ENCODE measurements around the gene DOCK11. TPM values are rescaled to one million over a fixed set of nuclear protein-coding genes. Genes with fewer than 3 reads are reported as not detected.

The DOCK11 gene
- total and polyA plus RNA-seq, 2 of the 4 experiments (the other 2 are of a cell fraction), result 3.9 to 13.1 TPM

- CTCF ChIA-PET, result no interaction called here
- dilution Hi-C loops (cut with HindIII; ENCODE audit: low sequenced_read_pairs, unreplicated experiment), result no loop called here
- Histone ChIP-seq H2BK5ac (ENCODE audit: low read depth, low read length, poor library complexity, severe bottlenecking) (no peak overlapping the region), H3K9ac (ENCODE audit: low read depth, low read length) (no peak overlapping the region), H3K4me2 (ENCODE audit: low read depth, low read length) (no peak overlapping the region), H3K36me3 (ENCODE audit: control insufficient read depth, insufficient read depth, low read length) (no peaks in the 10 kb centered on the region), H3K9me1 (ENCODE audit: insufficient read depth, low read length) (no peaks in the 10 kb centered on the region), H2BK120ac (ENCODE audit: low read depth, low read length) (no peak overlapping the region), H3K4me1 (ENCODE audit: control insufficient read depth, insufficient read depth, low read length) (no peaks in the 10 kb centered on the region), H3K4ac (ENCODE audit: low read depth, low read length) (no peak overlapping the region), H3K23ac (ENCODE audit: low read depth, low read length) (no peak overlapping the region), H3K14ac (replicated peaks; ENCODE audit: low read depth, low read length) (no peak overlapping the region), H2BK15ac (ENCODE audit: low read depth, low read length) (no peak overlapping the region), H3K9me3 (ENCODE audit: control insufficient read depth, insufficient read depth, low read length) (no peaks in the 10 kb centered on the region), H3K4me3 (ENCODE audit: insufficient read depth, low read depth, low read length) (no peak overlapping the region), H4K5ac (ENCODE audit: low read depth, low read length) (no peak overlapping the region), H3K18ac (ENCODE audit: low read depth, low read length) (no peak overlapping the region), H3K27me3 (ENCODE audit: control insufficient read depth, insufficient read depth, low read length) (no peaks in the 10 kb centered on the region), H3K56ac (ENCODE audit: extremely low read depth, insufficient read depth, low read length) (no peak overlapping the region), H4K91ac (ENCODE audit: insufficient read depth, low read depth, low read length) (no peak overlapping the region), H2AK9ac (replicated peaks; ENCODE audit: low read depth, low read length, poor library complexity) (no peak overlapping the region), H2BK20ac (ENCODE audit: low read depth, low read length) (no peak overlapping the region), H4K20me1 (ENCODE audit: insufficient read depth, low read length) (no peaks in the 10 kb centered on the region), H4K8ac (ENCODE audit: low read depth in 2 of 2, low read length in 2 of 2) (no peak overlapping the region), H3K27ac (ENCODE audit: insufficient read depth, low read length) (no peak overlapping the region), H3K79me1 (ENCODE audit: low read depth in 1 of 2, low read length in 2 of 2) (no peaks in the 10 kb centered on the region), H2AFZ (replicated peaks; ENCODE audit: low read length, poor library complexity) (no peak overlapping the region), H2AK5ac (ENCODE audit: low read depth, low read length) (no peak overlapping the region)
- BruUV-seq (replicated peaks), result no TSS peak
- 87% methylated on average over 2 of the region's 3 CpGs; no CpG with 5 or more reads in 1 of the 2 experiments for WGBS, 2 experiments (ENCODE audit: extremely low coverage in 2 of 2, insufficient read length in 1 of 2)
- intact Hi-C loops (cut with micrococcal nuclease), result no loop called here
- DNase-seq (no peak), ATAC-seq (ENCODE audit: low read depth) (no peak)
- TF ChIP-seq FOS (IDR thresholded peaks at IDR 0.05; ENCODE audit: low read depth, low read length) (no peak), NFE2L2 (IDR thresholded peaks at IDR 0.05; ENCODE audit: low read depth, low read length) (no peak), CHD1 (IDR thresholded peaks at IDR 0.05; ENCODE audit: low read depth, low read length) (no peak), RCOR1 (IDR thresholded peaks at IDR 0.05; ENCODE audit: insufficient replicate concordance, low read length) (no peak), RFX5 (IDR thresholded peaks at IDR 0.05; ENCODE audit: low read depth, low read length) (no peak), USF2 (IDR thresholded peaks at IDR 0.05; ENCODE audit: low read depth, low read length) (no peak), POLR2A (IDR thresholded peaks at IDR 0.05; ENCODE audit: low read depth, low read length) (no peak), SMC3 (IDR thresholded peaks at IDR 0.05; ENCODE audit: low read depth, low read length) (no peak), BHLHE40 (IDR thresholded peaks at IDR 0.05; ENCODE audit: low read depth, low read length) (no peak), RAD21 (IDR thresholded peaks at IDR 0.05; ENCODE audit: low read length) (no peak), MXI1 (IDR thresholded peaks at IDR 0.05; ENCODE audit: borderline replicate concordance, low read depth, low read length) (no peak), CTCF (conservative IDR thresholded peaks at IDR 0.05; ENCODE audit: low read depth, low read length) (no peak), CEBPB (IDR thresholded peaks at IDR 0.05; ENCODE audit: low read depth, low read length) (no peak), ELK1 (IDR thresholded peaks at IDR 0.05; ENCODE audit: borderline replicate concordance, low read depth, low read length) (no peak), MAZ (IDR thresholded peaks at IDR 0.05; ENCODE audit: borderline replicate concordance, low read depth, low read length) (no peak), MAFK (IDR thresholded peaks at IDR 0.05; ENCODE audit: low read depth, low read length) (no peak)
- POLR2A ChIA-PET (ENCODE audit: unreplicated experiment), result no interaction called here
- in situ Hi-C loops (cut with MboI; ENCODE audit: low sequenced_read_pairs), result no loop called here
These were observed 158.7 kb downstream of the DOCK11 start for GRCh38 chrX:118654331-118654730.
